Measurements from ENCODE around the gene CCDC142. TPM values are rescaled to one million over a fixed set of nuclear protein-coding genes. Genes with fewer than 3 reads are reported as not detected.

CCDC142 gene
- total and polyA plus RNA-seq, 2 of the 8 experiments (the other 6 are each of a cell fraction or from before 2014, with no cell fraction given) = 6.0 to 10.7 TPM

DNA sequence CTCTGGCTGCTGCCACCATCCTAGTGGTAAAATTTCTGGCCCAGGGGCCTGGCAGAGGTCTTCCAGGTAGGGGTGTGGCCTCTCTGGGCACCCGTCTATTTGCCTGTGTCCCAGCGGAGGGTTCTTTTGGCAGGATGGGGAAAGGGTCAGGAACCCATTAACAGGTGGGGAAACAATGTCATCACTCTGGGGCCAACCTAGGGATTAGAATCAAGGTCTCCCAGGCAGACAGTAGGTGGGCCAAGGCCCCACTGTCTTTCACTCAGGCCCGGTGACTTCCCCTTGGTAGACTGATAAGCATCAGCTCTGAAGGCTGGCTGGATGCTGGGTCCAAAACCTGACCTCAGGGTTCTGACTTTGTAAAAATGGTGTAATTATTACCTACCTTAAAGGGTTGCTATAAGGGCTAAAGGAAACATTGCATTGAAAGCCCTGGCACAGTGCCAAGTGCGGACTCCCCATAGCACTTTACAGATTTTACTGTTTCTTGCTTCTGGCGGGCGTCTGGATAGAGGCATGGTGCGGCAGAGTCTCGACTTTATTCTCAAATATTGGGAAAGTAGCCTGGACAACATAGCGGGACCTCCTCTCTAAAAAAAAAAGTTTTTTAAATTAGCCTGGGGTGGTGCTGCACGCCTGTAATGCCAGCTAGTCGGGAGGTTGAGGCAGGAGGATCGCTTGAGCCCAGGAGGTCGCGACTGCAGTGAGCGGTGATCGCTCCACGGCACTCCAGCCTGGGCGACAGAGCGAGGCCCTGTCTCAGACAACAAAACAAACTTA lies 14.4 kb upstream of the CCDC142 start:
- ChIA-PET CTCF (ENCODE audit: partially characterized antibody) (interaction anchor here (1.1 to 5.1 kb wide), 5 partner anchors 13 to 90 kb away, joined by 3 to 24 read pairs (median 8); partner anchors contain the start of genes CCDC142 and TTC31), POLR2A (ENCODE audit: partially characterized antibody) (interaction anchor here (0.6 to 9.4 kb wide), 17 partner anchors 7 to 496 kb away, joined by 3 to 73 read pairs (median 5); partner anchors contain the start of genes AUP1, CCDC142, DQX1 and HTRA2)
- H2BK12ac ChIP-seq (ENCODE audit: low read depth, low read length) = no peak overlapping the region; the same call in 1 of the 2 replicates
- TF ChIP-seq POU5F1 (IDR thresholded peaks at IDR 0.05; ENCODE audit: low read depth, low read length) (no peak), TAF1 (IDR thresholded peaks at IDR 0.05; ENCODE audit: low read depth, low read length) (no peak), RBBP5 (IDR thresholded peaks at IDR 0.05; ENCODE audit: borderline replicate concordance, low read depth, low read length) (no peak), CBX8 (IDR thresholded peaks at IDR 0.05; ENCODE audit: borderline replicate concordance, low read depth, low read length) (no peak), EZH2 (IDR thresholded peaks at IDR 0.05; ENCODE audit: low read depth, low read length, severe bottlenecking) (no peak), CHD2 (IDR thresholded peaks at IDR 0.05; ENCODE audit: low read length) (no peak), POLR2AphosphoS5 (IDR thresholded peaks at IDR 0.05; ENCODE audit: low read depth, low read length) (no peak), BACH1 (IDR thresholded peaks at IDR 0.05; ENCODE audit: low read length) (no peak), CHD1 (IDR thresholded peaks at IDR 0.05; ENCODE audit: low read depth, low read length) (no peak), SIRT6 (IDR thresholded peaks at IDR 0.05; ENCODE audit: low read length) (no peak), TCF12 (IDR thresholded peaks at IDR 0.05; ENCODE audit: low read depth, low read length) (no peak), BRCA1 (IDR thresholded peaks at IDR 0.05; ENCODE audit: low read depth, low read length) (no peak), CEBPB (IDR thresholded peaks at IDR 0.05; ENCODE audit: low read depth, low read length) (no peak), TBP (IDR thresholded peaks at IDR 0.05; ENCODE audit: low read depth, low read length) (no peak)
- peaks cover 0 to 16% of the 10 kb centered on the region in 2 experiments for H4K20me1 ChIP-seq (replicated peaks in 1 of 2; ENCODE audit: control insufficient read depth in 1 of 2, insufficient read depth in 2 of 2, low read length in 2 of 2)
- H3K4me1 ChIP-seq (replicated peaks in 1 of 4; ENCODE audit: control insufficient read depth in 3 of 4, insufficient read depth in 4 of 4, low read length in 3 of 4) = peaks cover 5 to 39% (median 22%) of the 10 kb centered on the region in 4 experiments
- no peak overlapping the region for H3K9ac ChIP-seq (replicated peaks in 1 of 4; ENCODE audit: extremely low read depth in 1 of 4, low read depth in 3 of 4, low read length in 3 of 4)
- H3K23me2 ChIP-seq (ENCODE audit: low read depth, low read length) = peaks cover 20% of the 10 kb centered on the region; the same call in 1 of the 2 replicates
- no peak overlapping the region for H2BK120ac ChIP-seq (replicated peaks; ENCODE audit: low read depth, low read length)
- H3K4me2 ChIP-seq (ENCODE audit: insufficient read depth in 1 of 2, low read depth in 2 of 2, low read length in 2 of 2) = peak overlapping the region; percentile 78 to 97
- H4K91ac ChIP-seq (replicated peaks; ENCODE audit: insufficient read length, low read length) = no peak overlapping the region
- no peak overlapping the region for H3K14ac ChIP-seq (ENCODE audit: insufficient read length)
- H3K56ac ChIP-seq (replicated peaks; ENCODE audit: insufficient read length, low read depth, low read length) = no peak overlapping the region
- H2BK20ac ChIP-seq (ENCODE audit: low read length) = no peak overlapping the region
- DNase-seq (ENCODE audit: low read depth in 1 of 2, low spot score in 2 of 2) (no peak), FAIRE-seq (no peak)
- H3K79me2 ChIP-seq (ENCODE audit: control insufficient read depth in 1 of 2, insufficient read depth in 2 of 2, low read length in 2 of 2) = no peaks in the 10 kb centered on the region
- H3K27ac ChIP-seq (ENCODE audit: low read depth, low read length) = no peak overlapping the region
- H4K5ac ChIP-seq (ENCODE audit: insufficient read length, low read depth, low read length) = no peak overlapping the region
- peak overlapping the region; percentile 75 for H4K8ac ChIP-seq (ENCODE audit: extremely low read depth, insufficient read depth, low read length)
- no peak overlapping the region for H2AFZ ChIP-seq (ENCODE audit: low read length)
- 55% methylated on average over 19 of the region's 19 CpGs; no CpG with 5 or more reads in 1 of the 2 experiments for WGBS, 2 experiments (ENCODE audit: extremely low coverage in 1 of 2, insufficient coverage in 1 of 2, insufficient read length in 1 of 2, insufficient replicate concordance in 2 of 2, low coverage in 1 of 2, low lambda C conversion rate in 2 of 2, missing lambda C conversion rate in 1 of 2)
- H2BK15ac ChIP-seq (ENCODE audit: low read length) = no peak overlapping the region
- no peak overlapping the region for H2AK5ac ChIP-seq (ENCODE audit: low read depth, low read length)
- no peak overlapping the region for H3K23ac ChIP-seq (ENCODE audit: insufficient read length)
- H3K27me3 ChIP-seq (replicated peaks in 1 of 4; ENCODE audit: control insufficient read depth in 3 of 4, extremely low read depth in 1 of 4, insufficient read depth in 3 of 4, low read length in 3 of 4) = peaks cover 60 to 73% (median 72%) of the 10 kb centered on the region in 4 experiments
- H2BK5ac ChIP-seq (ENCODE audit: low read depth, low read length) = no peak overlapping the region; the same call in 1 of the 2 replicates
- H3K18ac ChIP-seq (ENCODE audit: extremely low read depth, low read length) = 0 out of 2 replicates have a peak overlapping the region, but pooled peaks have one; percentile 48
- peak overlapping the region; percentile 20 to 57 (median 46); a peak in 6 of 8 replicates for H3K4me3 ChIP-seq (ENCODE audit: extremely low read depth in 1 of 4, insufficient read depth in 2 of 4, low read depth in 3 of 4, low read length in 4 of 4)
- H3K36me3 ChIP-seq (ENCODE audit: control insufficient read depth in 2 of 4, insufficient read depth in 4 of 4, low read length in 3 of 4) = peaks cover under 1 to 9% (median 4%) of the 10 kb centered on the region in 4 experiments; a peak in 4 of 8 replicates
- no peaks in the 10 kb centered on the region for H3K9me3 ChIP-seq (ENCODE audit: insufficient read depth in 2 of 2, low read depth in 1 of 2, low read length in 1 of 2)
- H3K4ac ChIP-seq (replicated peaks; ENCODE audit: insufficient read length, low read depth, low read length) = no peak overlapping the region
- no peaks in the 10 kb centered on the region for H3K79me1 ChIP-seq (ENCODE audit: low read depth, low read length)

Data from H1 (cell line).